Fibroblast of skin of abdomen (primary cell): ENCODE results near the gene KPNA4.
"Not testable (repeated sequence)": the region's sequence is repeated elsewhere in the genome, so short reads cannot be mapped to it uniquely, and the experiment has no call there.

Source experiments
- DNase-seq: peaks from one replicate; pipeline ENCODE4 v3.0.0-alpha.2; 2013

The KPNA4 gene

DNA sequence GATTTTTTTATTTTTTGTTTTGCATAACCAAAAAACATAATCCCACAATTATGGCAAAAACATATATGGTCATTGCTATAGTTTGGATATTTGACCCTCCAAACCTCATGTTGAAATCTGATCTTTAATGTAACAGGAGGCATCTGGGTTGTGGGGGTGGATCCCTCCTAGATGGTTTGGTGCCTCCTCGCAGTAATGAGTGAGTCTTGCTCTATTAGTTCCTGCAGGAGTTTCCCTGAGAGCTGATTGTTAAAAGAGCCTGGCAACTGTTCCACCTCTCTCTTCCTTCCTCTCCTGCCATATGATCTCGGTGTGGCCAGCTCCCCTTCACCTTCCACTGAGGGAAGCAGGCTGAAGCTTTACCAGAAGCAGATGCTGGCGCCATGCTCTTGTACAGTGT is 82.6 kb downstream of the KPNA4 start:
- no peak for DNase-seq

DNA sequence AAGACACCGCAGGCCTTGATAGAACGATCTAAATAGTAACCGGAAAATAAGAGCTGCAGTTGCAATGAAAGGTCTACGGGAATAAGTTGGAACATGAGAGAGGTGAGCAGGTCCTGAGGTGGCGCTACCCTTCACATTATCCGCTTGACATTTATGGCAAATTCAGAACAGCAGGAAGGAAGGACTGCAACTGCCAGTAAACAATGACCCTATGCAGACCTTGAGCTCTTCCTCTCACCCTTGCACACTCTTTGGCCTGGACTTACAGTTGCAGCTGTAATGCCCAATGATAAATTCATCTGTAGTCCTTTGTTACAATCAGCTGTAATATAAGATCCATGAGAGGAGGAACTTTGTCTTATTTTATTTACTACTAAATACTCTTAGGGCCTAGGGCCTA is 83.5 kb downstream of the KPNA4 start:
- no peak for DNase-seq

DNA sequence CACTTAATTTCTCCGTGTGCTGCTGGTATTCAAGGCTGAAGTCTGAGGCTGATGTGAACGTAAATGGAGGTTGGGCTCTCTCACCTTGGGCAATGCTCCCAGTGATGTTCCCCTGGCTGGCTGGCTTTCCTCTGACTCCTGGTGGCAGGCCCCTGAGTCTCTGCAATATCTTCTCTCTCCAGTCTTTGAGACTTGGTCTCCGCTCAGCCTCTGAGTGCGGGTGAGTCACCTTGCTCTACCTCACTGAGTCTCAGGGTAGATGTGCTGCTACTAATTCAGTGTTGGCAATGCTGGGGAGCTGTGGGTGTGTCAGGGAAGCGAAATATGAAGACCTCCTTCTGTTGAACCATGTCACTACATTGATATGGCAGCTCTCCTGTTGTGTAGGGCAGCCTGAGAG is 84.4 kb downstream of the KPNA4 start:
- peak; percentile 32 for DNase-seq

DNA sequence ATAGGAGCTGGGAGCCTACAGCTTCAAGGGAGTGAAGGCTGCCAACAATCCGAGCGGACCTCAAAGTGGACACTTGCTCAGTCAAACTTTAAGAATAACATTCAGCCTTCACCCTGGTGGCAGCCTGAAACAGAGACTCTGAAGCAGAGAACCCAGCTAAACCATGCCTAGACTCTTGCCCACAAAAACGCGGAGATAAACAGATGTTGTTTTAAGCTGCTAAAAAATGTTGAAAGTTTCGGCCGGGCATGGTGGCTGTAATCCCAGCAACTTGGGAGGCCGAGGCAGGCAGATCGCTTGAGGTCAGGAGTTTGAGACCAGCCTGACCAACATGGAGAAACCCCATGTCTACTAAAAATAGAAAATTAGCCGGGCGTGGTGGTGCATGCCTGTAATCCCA is 86.0 kb downstream of the KPNA4 start:
- DNase-seq = no peak

DNA sequence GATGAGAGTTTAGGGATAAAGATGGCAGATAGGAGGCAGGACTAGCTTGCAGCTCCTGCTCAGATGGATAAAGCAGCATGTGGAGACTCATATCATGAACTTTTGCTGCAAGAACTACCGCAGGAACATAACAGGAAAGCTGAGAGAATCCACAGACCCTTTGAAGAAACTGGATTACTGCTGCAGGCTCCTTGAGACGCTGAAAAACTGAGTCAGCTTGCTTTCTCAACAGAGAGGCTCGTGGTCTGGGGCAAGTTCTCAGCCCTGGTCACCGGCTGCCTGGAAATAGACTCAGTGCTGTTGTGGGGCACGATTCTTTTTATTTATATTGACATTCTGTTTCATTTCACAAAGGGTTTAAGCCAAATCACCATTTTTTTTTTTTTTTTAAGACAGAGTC is 87.0 kb downstream of the KPNA4 start:
- peak; percentile 62 for DNase-seq

DNA sequence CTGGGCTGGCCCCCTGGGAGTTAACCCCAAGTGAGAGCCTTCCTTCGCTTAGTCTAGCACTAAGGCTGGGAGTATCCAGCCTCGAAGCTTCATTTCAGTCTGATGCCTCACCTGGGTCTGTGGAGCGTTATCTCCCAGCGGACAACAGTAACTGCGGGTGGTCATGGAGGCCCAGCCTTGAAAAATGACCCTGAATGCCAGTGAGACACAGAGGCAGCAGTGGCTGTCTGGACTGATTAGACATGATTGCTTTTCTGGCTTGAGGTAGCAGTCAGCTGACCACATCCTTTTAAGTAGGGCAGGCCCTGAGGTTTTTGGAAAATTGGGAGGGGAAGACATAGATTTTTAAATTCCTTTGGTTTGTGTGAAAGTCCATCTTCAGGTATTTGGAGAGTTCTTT is 87.6 kb downstream of the KPNA4 start:
- DNase-seq = peak; percentile 36

DNA sequence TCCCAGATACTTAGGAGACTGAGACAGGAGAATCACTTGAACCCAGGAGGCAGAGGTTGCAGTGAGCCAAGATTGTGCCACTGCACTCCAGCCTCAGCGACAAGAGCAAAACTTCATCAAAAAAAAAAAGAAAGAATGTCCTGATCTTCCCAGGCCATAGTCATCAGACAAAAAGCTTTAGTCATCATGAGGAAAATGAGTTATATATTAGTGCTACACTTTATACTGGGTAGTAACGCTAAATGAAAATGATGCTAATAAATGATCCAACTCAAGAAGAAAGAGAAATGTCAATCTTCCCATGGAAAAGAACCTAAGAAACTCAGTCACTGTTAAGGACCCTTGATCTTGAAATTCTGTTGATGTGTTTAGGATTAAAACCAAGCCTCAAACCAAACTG is 89.5 kb downstream of the KPNA4 start:
- peak; percentile 23 for DNase-seq

DNA sequence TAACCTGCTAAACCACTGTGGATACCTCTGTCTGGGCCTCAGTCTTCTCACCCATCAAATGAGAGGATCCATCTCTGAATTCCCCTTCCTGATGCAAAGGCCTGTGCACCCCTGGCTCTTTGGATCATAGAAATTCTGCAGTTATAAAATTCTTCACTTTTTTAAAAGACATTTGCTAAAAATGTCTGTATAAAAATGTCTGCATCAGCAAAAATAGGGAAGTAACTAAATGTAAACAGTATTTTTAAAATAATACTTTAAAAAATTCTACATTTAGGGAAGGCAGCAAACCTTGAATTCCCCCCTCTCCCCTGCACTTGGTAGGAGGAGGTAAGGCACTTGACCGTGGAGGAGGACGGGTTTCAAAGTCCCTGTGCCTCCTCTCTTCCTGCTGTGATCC is 90.2 kb downstream of the KPNA4 start:
- no peak for DNase-seq

DNA sequence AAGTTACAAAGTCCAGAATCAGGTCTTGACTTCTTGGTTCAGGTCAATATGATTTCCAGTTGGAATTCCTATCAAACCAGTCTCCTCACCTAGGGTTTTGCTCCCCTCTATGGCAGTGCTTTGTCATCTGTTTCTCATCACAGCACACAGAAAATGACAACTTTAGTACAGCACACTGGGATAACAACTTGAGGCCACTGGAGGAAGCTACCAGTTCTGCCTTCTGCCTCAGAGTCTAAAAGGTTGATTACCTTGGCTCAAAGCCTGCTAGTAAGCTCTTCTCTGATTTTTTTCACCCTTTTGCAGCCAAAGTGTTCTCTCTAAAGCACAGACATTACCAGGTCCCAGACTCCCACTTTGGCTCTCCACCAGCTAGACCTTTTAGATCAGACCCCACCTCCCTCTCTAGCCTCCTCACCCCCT is 90.9 kb downstream of the KPNA4 start:
- DNase-seq = peak; percentile 89

DNA sequence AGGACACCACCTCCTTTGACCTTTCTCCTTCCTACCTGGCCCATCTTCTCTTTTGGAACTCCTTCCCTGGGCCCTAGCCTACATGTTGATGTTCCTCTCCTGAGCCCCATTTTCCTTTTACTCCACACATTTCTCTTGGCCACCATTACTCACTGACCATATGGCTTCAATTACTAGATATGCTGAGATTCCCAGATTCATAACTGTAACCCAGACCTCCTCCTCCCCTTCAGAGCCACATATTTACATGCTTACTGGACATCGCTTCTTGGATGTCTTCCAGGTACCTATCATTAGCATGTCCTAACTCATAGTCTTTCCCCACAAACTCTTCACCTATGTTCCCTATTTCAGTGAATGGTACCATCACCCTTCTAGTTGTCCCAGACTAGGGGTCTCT is 91.4 kb downstream of the KPNA4 start:
- DNase-seq = peak; percentile 99

DNA sequence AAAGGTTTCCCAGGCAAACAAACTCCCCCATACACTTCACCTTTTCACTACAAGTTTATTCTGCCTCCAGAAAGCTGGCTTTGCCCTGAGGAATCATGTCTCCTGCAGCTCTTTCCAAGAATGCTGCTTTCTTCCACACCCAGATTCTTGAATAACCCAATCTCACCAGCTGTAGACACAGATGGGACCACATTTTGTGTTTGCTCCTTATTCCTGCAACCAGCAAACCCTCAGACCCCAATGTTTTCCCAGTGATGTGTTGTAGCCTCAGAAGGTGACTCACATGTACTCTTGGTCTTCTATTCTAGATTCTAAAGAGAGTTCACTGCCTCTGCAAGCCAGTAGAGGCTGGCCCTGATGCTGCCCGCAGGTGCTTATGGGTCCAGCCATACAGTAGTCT is 92.2 kb downstream of the KPNA4 start:
- peak; percentile 95 for DNase-seq

DNA sequence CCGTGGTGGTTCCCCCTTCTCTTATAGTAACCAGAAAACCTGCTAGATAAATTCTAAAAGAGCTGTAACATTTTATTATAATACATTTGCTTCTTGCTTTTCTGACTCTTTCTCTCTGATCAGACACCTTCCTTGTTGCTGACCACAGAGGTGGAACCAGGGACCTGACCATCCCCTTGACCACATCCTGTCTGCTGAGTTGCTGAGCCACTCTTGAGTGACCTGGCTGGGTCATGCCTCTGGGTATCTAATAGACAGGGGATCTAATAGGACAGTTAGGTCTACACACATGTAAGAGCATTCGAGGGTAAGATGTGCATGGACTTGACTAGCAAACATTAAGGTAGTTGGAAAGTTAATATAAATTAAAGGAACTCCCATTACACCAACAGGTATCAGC is 93.0 kb downstream of the KPNA4 start:
- DNase-seq = no peak

DNA sequence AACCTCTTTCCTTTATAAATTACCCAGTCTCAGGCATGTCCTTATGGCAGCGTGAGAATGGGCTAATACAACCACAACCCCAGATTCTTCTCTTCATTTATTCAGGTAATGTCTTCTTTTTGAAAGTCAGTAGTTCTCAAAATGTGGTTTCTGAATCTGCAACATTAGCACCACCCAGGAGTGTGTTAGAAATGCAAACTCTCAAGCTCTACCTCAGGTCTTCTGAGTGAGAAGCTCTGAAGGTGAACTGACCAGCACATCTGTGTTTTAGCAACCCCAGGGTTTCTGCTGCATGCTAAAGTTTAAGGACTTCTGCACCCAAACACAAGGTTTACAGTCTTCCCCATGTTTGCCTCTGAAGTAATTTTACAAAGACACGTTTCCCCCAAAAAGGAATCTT is 93.5 kb downstream of the KPNA4 start:
- no peak for DNase-seq

DNA sequence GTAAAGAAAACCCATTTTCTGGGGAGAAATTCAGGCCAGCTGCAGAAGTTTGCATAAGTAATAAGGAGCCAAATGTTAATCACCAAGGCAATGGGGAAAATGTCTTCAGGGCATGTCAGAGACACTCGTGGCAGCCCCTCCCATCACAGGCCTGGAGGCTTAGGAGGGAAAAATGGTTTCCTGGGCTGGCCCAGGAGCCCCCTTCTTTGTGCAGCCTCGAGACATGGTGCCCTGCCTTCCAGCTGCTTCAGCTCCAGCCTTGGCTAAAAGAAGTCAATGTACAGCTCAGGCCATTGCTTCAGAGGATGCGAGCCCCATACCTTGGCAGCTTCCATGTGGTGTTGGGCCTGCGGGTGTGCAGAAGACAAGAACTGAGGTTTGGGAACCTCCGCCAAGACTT is 95.2 kb downstream of the KPNA4 start:
- no peak for DNase-seq

DNA sequence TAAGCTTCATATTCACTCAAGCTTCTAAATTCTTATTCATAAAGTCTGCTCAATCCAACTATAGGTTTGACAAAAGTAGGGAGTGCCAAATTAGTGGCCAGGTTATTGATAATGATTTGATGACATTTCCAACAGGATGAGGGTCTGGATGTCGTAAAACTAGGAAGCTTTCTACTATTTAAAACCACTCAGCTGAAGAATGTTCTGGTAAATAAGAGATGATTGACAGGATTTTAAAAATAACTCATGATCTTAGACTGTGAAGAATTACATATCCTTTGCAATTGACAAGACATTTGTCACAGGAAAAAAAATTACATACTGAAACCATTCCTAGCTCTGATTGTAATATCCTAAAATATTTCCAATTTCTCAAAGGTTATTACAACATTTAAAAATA is 100.4 kb downstream of the KPNA4 start:
- no peak for DNase-seq

DNA sequence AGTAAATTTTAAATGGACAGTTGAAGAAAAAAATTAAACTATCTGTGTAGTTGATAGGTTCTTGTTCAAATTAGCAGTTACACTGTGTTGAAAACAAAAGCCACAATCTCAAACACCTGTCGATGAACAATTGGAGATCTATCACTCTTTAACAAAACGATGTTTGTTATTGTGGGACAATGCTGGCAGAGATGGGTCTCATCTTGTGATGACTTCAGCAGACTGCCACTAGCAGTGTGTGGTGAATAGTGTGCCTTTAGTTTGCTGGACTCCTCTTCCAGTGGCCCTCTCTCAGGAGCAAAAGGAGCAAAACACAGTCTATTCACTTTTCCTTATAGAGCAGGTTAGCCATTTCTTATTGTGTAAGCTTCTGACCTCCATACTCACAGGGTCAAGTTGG is 101.0 kb downstream of the KPNA4 start:
- no peak for DNase-seq

DNA sequence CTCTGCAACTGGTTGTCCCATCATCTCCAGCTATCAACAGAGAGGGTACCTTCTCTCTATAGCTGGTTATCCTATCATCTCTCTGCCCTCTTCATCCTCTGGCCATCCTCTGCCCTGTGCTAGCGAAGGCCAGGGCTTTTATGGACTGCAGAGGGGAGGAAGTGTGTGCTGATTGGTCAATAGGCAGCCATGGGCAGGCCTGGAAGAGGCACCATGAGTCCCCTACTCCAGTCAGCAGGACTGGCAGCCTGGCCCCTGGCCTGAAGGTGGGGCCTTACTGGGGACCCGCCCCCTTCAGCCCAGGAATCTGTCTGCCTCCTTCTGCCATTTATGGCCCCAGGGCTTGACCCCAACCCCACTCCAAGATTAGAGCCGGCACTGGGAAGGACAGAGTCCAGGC is 105.3 kb downstream of the KPNA4 start:
- DNase-seq = no peak

DNA sequence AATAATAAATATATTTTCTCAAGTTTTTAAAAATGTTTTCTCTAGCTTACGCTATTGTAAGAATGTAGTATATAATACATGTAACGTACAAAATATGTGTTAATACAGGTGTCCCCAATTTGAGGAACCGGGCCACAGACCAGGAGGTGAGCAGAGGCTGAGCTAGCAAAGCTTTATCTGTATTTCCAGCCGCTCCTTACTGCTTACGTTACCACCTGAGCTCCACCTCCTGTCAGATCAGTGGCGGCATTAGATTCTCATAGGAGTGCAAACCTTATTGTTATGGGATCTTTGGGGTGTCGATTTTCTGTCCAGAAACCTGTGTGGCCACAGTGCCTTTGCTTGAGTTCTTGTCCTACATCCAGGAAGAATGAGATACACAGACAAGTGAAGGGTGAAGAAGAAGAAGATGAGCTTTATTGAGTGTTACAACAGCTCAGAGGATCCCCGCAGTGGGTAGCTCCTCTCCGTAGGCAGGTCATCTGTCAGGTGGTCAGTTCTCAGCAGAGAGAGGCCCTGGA is 105.9 kb downstream of the KPNA4 start:
- no peak for DNase-seq

DNA sequence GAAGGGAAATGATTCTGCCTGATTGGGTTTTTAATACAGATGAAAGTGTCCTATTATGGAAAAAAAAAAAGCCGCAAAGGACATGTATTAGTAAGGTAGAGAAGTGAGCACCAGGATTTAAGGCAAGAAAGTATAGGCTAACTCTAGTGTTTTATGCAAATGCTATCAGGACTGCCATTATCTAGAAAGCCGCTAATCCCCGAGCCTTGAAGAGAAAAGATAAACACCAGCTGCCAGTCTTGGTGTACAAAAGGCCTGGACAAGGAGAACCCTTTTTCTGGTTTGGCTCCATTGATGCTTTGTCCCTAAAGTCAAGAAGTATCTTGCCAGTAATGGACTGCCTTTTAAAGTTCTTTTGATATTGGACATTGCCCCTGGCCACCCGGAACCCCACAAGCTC is 107.2 kb downstream of the KPNA4 start:
- no peak for DNase-seq

DNA sequence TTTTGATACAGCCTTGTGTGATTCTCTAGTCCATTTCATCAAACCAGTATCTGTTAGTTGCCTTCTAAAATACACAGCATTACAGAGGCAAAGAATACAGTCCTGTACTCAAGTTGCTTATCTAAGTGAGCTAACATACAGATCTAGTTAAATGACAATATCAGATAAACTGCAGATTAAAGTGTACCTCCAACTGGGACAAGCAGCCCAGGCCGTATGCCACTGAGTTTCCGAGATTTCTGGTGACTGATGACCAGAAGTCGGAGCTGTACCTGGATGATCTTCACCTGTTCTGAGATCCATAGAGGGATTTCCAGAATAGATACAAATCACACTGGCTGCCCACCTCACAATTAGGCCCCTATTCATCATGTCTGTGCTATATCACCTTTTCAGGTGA is 109.5 kb downstream of the KPNA4 start:
- DNase-seq = no peak

DNA sequence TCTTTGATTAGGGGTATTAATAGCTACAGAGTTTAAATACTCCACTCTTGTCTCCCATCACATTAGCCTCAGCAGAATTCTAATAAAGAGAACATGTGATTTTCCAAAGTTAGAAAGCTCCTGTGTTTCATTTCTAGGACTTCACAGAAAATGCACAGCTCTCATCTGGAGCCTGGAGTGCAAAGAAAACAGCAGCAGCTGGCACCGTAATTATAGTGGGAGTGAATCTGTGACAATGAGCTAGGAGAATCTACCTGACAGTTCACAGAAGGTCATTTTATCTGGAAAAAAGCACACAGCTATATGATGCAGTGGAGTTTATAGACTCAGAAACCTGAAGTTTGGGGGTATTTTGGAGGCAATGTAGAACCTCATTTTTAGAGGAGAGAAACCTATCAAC is 110.4 kb downstream of the KPNA4 start:
- no peak for DNase-seq

DNA sequence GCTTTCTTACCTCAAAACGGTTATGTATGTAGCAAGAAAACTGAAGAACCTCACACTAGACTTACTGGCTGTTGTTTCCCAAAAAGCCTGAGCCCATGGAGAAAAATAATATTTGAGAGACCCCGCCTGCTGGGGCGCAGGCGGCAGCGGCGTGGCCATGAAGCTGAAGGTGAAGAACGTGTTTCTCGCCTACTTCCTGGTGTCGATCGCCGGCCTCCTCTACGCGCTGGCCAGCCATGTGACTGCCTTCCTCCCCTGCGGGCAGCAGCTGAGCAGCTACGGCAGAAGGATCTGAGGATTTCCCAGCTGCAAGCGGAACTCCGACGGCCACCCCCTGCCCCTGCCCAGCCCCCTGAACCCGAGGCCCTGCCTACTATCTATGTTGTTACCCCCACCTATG is 113.1 kb downstream of the KPNA4 start:
- not testable (repeated sequence) for DNase-seq

DNA sequence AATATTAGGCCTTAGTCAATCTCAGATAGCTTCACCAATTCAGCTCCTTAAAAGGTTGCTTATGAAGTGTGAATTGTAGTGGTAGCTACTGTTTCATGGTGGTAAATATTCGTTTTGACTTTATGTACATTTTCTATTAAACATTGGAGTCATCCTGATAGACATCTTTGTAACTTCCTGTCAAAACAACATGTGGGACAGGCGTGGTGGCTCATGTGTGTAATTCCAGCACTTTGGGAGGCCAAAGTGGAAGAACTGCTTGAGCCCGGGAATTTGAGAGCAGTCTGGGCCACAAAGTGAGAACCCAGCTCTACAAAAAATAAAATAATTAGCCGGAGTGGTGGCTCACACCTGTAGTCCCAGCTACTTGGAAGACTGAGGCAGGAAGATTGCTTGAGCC is 113.8 kb downstream of the KPNA4 start:
- DNase-seq = peak; percentile 33

DNA sequence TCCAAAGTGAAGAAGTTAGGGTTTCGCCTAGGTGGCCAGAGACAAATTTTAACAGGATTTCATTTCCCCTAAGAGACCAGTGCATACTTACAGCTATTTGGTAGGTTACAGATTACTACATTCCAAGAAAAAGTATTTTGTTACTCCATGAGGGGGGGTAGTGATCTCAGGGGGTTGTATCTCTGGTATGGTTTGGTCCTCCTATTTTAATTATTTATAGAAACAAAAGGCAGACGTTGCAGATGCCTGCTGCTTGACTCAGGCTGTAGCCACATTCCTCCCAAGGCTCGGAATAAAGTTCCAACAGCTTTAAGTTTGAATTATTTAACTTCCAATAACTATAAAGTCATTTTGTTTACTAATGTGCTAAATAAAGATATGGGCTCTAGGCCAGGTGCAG is 114.5 kb downstream of the KPNA4 start:
- peak; percentile 96 for DNase-seq
